ENCODE data around the gene PPP5C.
A peak's percentile ranks its signal among the peaks of the same experiment; 100 is the strongest.

Gene PPP5C

GRCh38 chr19:46337487-46337886 lies 9.4 kb upstream of the PPP5C start:
- DNase-seq = no peak

- DNase-seq = no peak
Observed at GRCh38 chr19:46339446-46339845, 7.4 kb upstream of the PPP5C start.

DNA sequence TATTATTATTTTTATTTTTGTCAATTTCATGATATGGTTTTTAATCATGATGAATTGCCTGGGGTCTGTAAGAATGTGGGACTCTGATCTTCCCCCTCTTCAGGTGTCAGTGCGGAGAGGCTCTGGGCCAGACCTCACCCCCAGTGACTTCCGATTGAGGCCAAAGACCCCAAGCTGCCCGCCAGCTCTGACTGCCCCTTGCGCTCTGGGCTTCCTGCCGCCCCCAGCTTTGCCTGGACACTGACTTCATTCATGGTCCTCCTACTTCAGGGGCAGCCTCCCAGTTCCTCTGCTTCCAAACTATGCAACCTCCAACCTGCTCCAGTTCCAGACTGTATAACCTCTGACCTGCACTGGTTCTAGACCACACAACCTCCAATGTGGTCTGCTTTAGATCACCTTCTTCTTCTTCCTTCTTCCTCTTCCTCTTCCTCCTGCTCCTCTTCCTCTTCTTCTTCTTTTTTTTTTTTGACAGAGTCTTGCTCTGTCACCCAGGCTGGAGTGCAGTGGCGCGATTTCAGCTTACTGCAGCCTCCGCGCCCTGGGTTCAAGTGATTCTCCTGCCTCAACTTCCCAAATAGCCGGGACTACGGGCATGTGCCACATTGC lies 6.7 kb upstream of the PPP5C start:
- no peak for DNase-seq

DNA sequence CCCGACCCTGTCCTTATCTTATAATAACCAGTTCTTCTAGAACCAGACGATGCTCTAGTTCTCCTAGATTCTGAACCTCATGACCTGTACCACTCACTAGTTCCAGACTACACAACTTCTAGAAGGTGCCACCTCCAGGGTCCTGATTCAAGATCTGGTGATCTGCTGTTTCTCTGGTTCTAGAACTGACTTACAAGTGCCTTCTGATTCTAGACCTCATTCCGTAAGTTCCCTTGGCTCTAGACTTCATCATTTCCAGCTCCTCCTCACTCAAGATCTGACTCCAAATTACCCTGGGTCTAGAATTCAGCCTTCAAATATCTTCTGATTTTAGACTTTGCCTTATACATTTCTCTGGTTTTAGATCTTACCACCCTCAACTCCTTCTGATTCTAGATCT lies 5.0 kb upstream of the PPP5C start:
- DNase-seq = no peak

DNA sequence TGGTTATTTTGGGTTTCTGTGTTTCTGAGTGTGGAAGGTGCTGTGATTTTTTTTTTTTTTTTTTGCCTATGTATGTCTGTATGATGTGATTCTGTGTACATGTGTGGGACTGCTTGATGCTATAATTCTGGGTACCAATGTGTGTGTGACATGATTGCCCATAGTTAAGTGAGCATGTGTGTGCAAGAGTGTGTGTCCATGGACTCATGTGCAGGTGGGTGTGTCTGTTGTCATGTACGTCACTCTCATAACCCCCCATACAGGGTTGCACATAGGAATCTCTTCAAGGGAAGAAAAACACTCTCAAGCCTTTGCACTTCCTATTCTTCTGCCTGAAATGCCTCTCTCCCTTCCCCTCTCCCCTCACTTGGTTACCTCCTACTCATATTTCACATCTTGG lies 2.5 kb upstream of the PPP5C start:
- no peak for DNase-seq

DNA sequence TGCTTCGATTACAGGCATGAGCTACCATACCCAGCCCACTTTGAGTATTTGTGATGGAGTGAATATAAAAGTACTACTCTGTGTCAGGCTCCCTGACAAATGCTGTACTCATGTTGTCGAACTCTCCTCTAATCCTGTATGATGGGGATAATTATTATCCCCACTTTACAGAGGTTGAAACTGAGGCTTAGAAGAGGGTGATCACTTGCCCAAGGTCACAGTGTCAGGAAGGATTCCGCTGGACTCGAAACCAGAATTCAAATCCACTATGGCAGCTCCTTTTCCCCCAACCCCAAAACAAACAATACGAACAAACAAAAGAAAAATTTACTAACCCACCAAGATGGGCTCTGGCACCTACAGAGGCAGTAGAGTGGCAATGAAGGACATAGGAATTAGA lies 1.7 kb upstream of the PPP5C start:
- no peak for DNase-seq

GRCh38 chr19:46347572-46347883 lies 641 bp downstream of the PPP5C start:
- no peak for DNase-seq

DNA sequence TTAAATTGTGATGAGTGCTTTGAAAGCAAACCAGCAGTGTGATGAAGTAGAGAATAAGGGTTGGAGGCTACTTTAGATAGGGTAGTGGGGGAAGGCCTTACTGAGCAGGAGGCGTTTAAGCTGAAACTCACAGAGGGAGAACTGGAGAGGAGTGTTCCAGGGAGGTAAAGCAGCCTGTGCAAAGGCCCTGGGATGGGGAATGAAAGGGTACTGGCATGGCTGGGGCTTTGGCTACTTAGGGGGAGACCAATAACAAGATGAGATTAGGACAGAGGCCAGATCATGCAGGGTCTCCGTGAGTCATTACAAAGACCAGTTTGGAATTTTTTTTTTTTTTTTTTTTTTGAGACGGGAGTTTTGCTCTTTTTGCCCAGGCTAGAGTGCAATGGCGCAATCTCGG lies 1.1 kb downstream of the PPP5C start:
- DNase-seq = no peak

DNA sequence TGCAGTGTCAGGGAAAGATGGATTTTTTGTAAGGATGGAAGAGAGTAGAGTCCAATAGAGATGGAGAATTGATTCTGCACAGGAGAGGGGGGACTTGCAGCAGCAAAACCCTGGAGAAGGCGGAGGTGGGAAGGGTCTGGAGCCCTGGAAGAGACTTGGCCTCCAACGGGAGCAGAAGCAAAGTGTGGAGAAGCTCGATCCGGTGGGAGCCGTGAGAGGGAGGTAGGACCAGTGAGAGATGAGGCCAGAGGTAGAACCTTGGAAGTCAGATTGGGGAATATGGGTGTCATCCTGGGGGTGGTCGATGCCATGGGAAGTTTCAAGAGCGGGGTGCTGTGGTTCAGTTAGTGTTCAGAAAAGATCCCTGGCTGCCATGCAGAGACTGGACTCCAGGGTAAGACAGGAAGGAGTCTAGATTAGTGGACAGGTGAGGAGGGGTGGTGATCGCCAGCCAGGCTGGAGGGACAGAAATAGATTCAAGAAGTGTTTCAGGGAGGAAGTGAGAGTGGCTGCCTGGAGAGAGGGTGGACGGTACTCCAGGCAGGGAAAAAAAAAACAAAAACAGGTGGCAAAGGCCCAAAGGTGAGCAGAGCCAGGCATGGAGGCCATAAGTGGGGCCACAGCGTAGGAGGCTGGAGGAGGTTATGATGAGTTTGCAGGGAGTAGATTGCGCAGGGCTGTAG lies 2.6 kb downstream of the PPP5C start:
- no peak for DNase-seq

GRCh38 chr19:46350029-46350757 lies 3.3 kb downstream of the PPP5C start:
- no peak for DNase-seq

- no peak for DNase-seq
Observed at GRCh38 chr19:46350758-46351159, 3.9 kb downstream of the PPP5C start.

DNA sequence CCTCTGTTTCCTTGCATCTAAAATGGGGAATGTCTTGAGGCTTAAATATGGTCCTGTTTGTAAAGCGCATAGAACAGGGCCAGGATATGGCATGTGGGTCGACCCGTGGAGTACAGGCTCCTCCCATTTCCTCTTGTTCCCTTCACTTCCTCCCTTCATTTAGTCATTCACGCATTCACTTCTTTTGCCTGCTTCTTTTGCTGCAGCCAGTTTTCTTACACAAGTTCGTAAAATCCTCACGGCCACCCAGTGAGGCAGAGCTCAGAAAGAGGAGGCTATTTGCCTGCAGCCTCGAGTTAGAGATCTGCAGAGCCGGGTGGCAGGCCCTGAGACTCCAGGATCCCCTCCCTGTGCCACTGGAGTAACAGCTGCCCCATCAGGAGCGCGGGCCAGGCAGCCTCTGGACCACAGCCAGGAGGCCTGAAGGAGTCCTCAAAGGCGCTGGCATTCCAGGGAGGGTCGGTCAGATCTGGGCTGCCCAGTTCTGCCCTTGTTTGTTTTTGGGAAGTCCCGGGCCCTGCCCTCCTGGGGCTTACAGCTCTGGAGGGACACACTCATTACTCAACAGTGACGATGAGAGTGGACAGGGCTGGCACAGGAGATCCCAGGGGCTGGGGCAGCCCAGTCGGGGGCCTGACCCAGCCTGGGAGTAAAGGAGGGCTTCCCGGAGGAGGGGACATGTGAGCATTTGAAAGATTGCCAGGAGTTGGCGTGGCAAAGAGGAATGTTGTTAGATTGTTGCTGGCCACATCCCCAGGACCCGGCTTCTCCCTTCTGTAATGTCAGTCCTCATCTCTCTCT lies 4.6 kb downstream of the PPP5C start:
- peak; percentile 84 for DNase-seq

DNA sequence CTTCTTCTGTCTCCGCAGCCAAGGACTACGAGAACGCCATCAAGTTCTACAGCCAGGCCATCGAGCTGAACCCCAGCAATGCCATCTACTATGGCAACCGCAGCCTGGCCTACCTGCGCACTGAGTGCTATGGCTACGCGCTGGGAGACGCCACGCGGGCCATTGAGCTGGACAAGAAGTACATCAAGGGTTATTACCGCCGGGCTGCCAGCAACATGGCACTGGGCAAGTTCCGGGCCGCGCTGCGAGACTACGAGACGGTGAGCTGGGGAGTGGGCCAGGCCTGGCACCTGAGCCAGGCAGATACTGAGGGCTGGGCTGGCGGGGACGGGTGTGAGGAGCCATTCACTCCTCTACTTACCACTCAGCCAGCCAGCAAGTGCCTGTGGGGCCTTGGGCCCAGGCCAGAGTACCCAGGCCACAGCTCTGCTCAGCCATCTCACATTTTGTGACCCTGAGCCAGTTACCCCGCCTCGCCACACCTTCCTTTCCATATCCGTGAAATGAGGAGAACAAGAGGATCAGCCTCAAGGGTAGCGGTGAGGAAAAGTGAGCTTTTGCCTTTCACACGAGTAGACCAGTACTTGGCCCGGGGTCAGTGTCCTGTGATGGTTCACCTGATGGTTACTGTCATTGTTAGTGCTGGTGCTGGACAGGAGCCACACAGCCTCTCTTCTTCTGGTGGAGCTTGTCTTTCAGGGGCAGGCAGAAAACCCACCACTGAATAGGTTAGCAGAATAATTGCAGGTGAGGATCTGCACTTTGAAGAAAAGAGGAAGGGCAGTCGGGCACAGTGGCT lies 7.0 kb downstream of the PPP5C start:
- no peak for DNase-seq

DNA sequence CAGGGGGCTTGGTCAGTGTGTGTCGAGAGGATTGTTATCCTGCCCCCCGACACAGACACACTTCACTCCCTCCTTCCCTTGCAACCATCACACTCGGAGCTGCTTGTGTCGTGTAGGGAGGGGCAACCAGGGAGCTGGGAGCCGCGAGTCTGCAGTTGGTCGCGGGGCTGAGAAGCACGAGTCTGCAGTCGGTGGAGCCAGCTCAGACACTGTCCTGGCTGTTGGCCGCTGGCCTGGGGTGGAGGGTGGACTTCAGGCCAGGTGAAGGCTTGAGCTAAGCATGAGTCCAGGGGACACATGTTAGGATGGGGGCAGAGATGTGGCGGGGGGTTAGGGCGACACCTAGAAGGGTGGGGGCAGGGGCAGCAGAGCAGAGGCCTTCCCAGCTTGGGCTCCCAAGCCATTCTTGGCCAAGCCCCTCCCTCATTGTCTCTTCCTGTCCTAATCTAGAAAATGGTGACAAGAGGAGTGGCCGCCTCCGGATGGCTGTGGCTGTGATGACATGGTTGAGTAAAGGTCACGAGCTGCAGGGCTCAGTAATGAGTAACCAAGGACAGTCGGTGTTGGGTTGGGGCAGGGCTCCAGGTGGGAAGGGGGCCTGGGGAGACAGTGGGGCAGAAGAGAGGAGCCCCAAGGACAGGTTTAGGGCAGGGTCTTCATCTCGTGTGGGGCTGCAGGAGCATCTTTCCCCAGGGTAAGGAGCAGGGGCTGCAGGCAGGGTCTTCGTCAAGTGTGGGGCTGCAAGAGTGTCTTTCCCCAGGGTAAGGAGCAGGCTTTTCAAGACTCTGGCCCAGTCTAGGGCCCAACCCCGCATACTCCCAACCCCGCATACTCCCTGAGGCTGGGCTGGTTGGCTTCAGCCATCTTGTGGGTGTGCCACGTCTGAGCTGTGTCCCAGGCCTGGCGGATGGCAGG lies 8.6 kb downstream of the PPP5C start:
- no peak for DNase-seq

DNA sequence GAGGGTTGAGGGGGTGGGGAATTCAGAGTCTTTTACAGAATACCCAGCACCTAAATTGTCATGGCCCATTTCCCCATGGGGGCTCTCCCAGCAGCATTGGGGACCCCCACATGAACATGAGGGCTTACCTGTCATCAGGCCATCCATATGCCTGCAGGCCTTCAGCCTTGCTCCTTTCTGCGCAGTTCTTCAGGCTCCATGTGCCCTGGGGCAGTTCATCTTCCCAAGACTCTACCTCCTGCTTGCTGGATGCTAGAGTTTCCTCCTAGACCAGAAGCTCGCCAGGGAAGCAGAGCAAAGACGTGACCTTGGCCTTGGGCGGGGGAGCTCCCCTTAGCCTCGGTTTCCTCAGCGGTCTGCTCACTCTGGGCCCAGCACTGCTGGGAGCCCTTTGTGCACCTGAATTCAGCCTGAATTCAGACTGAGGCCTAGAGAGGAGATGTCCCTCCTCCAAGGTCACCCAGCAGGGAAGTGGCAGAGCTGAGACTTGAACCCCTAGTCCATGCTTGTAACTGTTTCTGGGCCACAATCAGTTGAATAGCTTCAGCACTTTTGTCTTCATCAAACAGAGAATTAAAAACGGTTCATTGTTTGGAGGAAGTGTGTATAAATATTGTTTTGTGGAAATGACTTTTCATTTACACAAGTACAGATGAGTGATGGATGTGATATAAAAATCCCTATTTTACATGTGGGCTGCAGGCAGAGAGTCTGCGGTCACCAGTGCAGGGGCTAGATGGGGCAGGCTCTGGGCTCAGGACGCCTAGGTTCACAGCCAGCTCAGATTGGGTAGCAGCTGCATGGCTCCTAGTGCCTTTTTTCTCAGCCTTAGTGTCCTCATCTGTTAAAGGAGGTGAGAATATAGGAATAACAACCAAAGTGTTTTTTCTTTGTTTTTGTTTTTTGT lies 9.5 kb downstream of the PPP5C start:
- DNase-seq = no peak

DNA sequence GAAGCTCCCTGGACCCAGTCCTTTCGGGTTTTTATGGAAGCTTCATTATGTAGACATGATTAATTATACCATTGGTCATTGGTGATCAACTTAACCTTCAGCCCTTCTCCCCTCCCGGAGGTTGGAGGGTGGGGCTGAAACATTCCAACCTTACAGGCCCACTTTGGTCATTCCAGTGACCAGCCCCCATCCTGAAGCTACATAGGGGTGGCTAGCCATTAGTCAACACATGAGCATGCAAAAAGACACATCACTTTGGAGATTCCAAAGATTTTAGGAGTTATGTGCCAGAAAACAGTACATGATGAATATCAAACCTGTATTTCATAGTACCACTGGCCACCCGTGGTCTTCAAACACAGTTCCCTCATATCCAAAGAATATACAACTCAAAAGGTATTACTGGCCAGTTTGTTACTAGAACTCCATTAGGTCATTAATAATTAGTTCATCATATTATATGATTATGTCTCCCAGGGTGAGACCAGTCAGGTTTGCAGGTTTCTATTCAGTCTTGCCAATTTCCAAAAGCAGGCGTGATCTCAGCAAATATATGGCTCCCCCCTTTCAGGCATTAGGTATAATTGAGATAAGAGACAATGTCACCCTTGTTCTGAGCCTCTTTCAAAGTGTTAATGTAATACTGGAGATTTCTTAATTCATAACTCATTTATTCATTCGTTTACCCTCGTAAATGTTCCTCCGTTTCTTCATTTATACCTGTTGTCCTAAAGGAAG lies 11.1 kb downstream of the PPP5C start:
- DNase-seq = peak; percentile 72

DNA sequence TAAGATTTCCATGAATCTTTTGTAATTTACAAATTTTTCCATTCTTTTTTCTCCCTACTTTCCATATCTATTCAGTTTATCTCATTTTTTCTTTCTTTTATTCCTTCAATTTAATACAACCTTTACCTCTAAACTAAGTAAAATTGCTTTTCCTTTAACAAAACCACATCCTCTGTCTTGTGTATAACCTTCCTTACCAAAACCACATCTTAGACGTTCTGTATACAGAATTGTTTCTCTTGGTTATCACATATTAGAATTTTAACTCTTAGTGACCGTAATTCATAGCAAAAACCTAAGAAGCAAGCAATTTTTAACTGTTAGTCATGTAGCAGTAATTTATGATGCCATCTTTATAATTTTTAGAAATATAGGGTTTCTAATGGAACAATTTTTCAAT lies 15.0 kb downstream of the PPP5C start:
- DNase-seq = no peak

- DNase-seq = no peak
Observed at GRCh38 chr19:46364359-46364758, 17.5 kb downstream of the PPP5C start.

- peak; percentile 33 for DNase-seq
Observed at GRCh38 chr19:46365561-46365960, 18.7 kb downstream of the PPP5C start.
